IPS-20b (cell line): ENCODE measurements around the gene LARP1.
"Not testable (repeated sequence)": the region's sequence is repeated elsewhere in the genome, so short reads cannot be mapped to it uniquely, and the experiment has no call there.

Experiments used
- H3K27ac ChIP-seq: one replicate; pipeline ENCODE4 v1.5.1; 2013; ENCODE audit warnings: low read length
- H3K27me3 ChIP-seq: 2 replicates; pipeline ENCODE4 v1.6.1; 2013; ENCODE audit warnings: mild to moderate bottlenecking, low read length, inconsistent platforms; ENCODE audit not compliant: insufficient read depth
- H3K36me3 ChIP-seq: 2 replicates; pipeline ENCODE4 v1.6.1; 2013; ENCODE audit warnings: low read depth, mild to moderate bottlenecking, inconsistent platforms, low read length, moderate library complexity; ENCODE audit not compliant: insufficient read depth
- H3K4me1 ChIP-seq: 2 replicates; pipeline ENCODE4 v1.6.1; 2013; ENCODE audit warnings: mild to moderate bottlenecking, control low read depth, inconsistent platforms, low read length, moderate library complexity; ENCODE audit not compliant: insufficient read depth
- H3K4me3 ChIP-seq: 2 replicates; pipeline ENCODE4 v1.5.1; 2013; ENCODE audit warnings: mild to moderate bottlenecking, low read length, inconsistent platforms
- H3K9ac ChIP-seq: 2 replicates; pipeline ENCODE4 v1.6.1; 2013; ENCODE audit warnings: low read depth, mild to moderate bottlenecking, inconsistent platforms, low read length, moderate library complexity
- H3K9me3 ChIP-seq: 2 replicates; pipeline ENCODE4 v1.6.1; 2013; ENCODE audit warnings: mild to moderate bottlenecking, low read depth, low read length, inconsistent platforms; ENCODE audit not compliant: insufficient read depth

Gene LARP1

GRCh38 chr5:154737667-154738320 lies 17.4 kb upstream of the LARP1 start:
- H3K9ac ChIP-seq, result no peak overlapping the region
- no peaks in the 10 kb centered on the region for H3K4me1 ChIP-seq
- 0 out of 2 replicates have a peak, but pooled peaks cover 5% of the 10 kb centered on the region for H3K36me3 ChIP-seq
- H3K27ac ChIP-seq, result no peak overlapping the region
- H3K9me3 ChIP-seq, result no peaks in the 10 kb centered on the region
- H3K4me3 ChIP-seq, result no peak overlapping the region
- H3K27me3 ChIP-seq, result no peaks in the 10 kb centered on the region

- Histone ChIP-seq H3K27ac (no peak overlapping the region), H3K36me3 (0 out of 2 replicates have a peak, but pooled peaks cover 5% of the 10 kb centered on the region), H3K4me3 (no peak overlapping the region), H3K9ac (no peak overlapping the region), H3K9me3 (no peaks in the 10 kb centered on the region), H3K27me3 (no peaks in the 10 kb centered on the region), H3K4me1 (no peaks in the 10 kb centered on the region)
Measured at GRCh38 chr5:154740483-154740882, 14.7 kb upstream of the LARP1 start.

GRCh38 chr5:154740957-154741356 lies 14.2 kb upstream of the LARP1 start:
- no peaks in the 10 kb centered on the region for H3K4me1 ChIP-seq
- H3K9ac ChIP-seq, result no peak overlapping the region; the same call in 1 of the 2 replicates
- H3K36me3 ChIP-seq, result 0 out of 2 replicates have a peak, but pooled peaks cover 5% of the 10 kb centered on the region
- no peak overlapping the region for H3K27ac ChIP-seq
- no peaks in the 10 kb centered on the region for H3K9me3 ChIP-seq
- no peaks in the 10 kb centered on the region for H3K27me3 ChIP-seq
- H3K4me3 ChIP-seq, result no peak overlapping the region

- no peak overlapping the region; the same call in 1 of the 2 replicates for H3K9ac ChIP-seq
- no peaks in the 10 kb centered on the region for H3K9me3 ChIP-seq
- H3K27me3 ChIP-seq, result no peaks in the 10 kb centered on the region
- 0 out of 2 replicates have a peak, but pooled peaks cover 5% of the 10 kb centered on the region for H3K36me3 ChIP-seq
- H3K4me3 ChIP-seq, result no peak overlapping the region
- no peaks in the 10 kb centered on the region for H3K4me1 ChIP-seq
- H3K27ac ChIP-seq, result no peak overlapping the region
Measured at GRCh38 chr5:154741415-154741814, 13.8 kb upstream of the LARP1 start.

- Histone ChIP-seq H3K9ac (no peak overlapping the region), H3K27me3 (no peaks in the 10 kb centered on the region), H3K27ac (no peak overlapping the region)
Measured at GRCh38 chr5:154743812-154744211, 11.4 kb upstream of the LARP1 start.

GRCh38 chr5:154745349-154745748 lies 9.8 kb upstream of the LARP1 start:
- Histone ChIP-seq H3K9me3 (no peaks in the 10 kb centered on the region), H3K36me3 (0 out of 2 replicates have a peak, but pooled peaks cover 5% of the 10 kb centered on the region), H3K27me3 (no peaks in the 10 kb centered on the region), H3K4me1 (peaks cover 4% of the 10 kb centered on the region; the same call in 1 of the 2 replicates), H3K9ac (no peak overlapping the region), H3K27ac (no peak overlapping the region), H3K4me3 (no peak overlapping the region)

More at GRCh38 chr5:154743812-154744211, 11.4 kb upstream of the LARP1 start:
- no peak overlapping the region for H3K4me3 ChIP-seq
- H3K36me3 ChIP-seq, result 0 out of 2 replicates have a peak, but pooled peaks cover 5% of the 10 kb centered on the region
- H3K4me1 ChIP-seq, result no peaks in the 10 kb centered on the region
- no peaks in the 10 kb centered on the region for H3K9me3 ChIP-seq

- H3K27me3 ChIP-seq, result no peaks in the 10 kb centered on the region
- H3K27ac ChIP-seq, result no peak overlapping the region
- H3K4me1 ChIP-seq, result peaks cover 15% of the 10 kb centered on the region; the same call in 1 of the 2 replicates
- peak overlapping the region; percentile 45; the same call in 1 of the 2 replicates for H3K9ac ChIP-seq
- no peak overlapping the region for H3K4me3 ChIP-seq
- H3K36me3 ChIP-seq, result no peaks in the 10 kb centered on the region
- H3K9me3 ChIP-seq, result no peaks in the 10 kb centered on the region
Measured at GRCh38 chr5:154749491-154749890, 5.7 kb upstream of the LARP1 start.

GRCh38 chr5:154750641-154751040 lies 4.5 kb upstream of the LARP1 start:
- H3K9me3 ChIP-seq, H3K27ac ChIP-seq, H3K9ac ChIP-seq, H3K4me3 ChIP-seq, H3K27me3 ChIP-seq, H3K36me3 ChIP-seq: not testable (repeated sequence)
- H3K4me1 ChIP-seq, result peaks cover 15% of the 10 kb centered on the region; the same call in 1 of the 2 replicates

- H3K27ac ChIP-seq, result no peak overlapping the region
- no peaks in the 10 kb centered on the region for H3K27me3 ChIP-seq
- no peak overlapping the region for H3K4me3 ChIP-seq
- no peak overlapping the region for H3K9ac ChIP-seq
- peaks cover 15% of the 10 kb centered on the region; the same call in 1 of the 2 replicates for H3K4me1 ChIP-seq
- no peaks in the 10 kb centered on the region for H3K36me3 ChIP-seq
- no peaks in the 10 kb centered on the region for H3K9me3 ChIP-seq
Measured at GRCh38 chr5:154751854-154752253, 3.3 kb upstream of the LARP1 start.

GRCh38 chr5:154753792-154754191 lies 1.4 kb upstream of the LARP1 start:
- H3K4me1 ChIP-seq, result peaks cover 22% of the 10 kb centered on the region; the same call in 1 of the 2 replicates
- H3K27me3 ChIP-seq, result no peaks in the 10 kb centered on the region
- H3K4me3 ChIP-seq, result peak overlapping the region; percentile 66
- H3K9me3 ChIP-seq, result no peaks in the 10 kb centered on the region
- H3K27ac ChIP-seq, result no peak overlapping the region
- H3K36me3 ChIP-seq, result no peaks in the 10 kb centered on the region
- H3K9ac ChIP-seq, result peak overlapping the region; percentile 78; the same call in 1 of the 2 replicates

GRCh38 chr5:154754460-154755360 lies 467 bp upstream of the LARP1 start:
- Histone ChIP-seq H3K27ac (peak overlapping the region; percentile 88), H3K9ac (peak overlapping the region; percentile 78; the same call in 1 of the 2 replicates), H3K27me3 (no peaks in the 10 kb centered on the region), H3K9me3 (no peaks in the 10 kb centered on the region), H3K4me1 (peaks cover 28% of the 10 kb centered on the region; the same call in 1 of the 2 replicates), H3K4me3 (peak overlapping the region; percentile 66), H3K36me3 (no peaks in the 10 kb centered on the region)
